ENCODE data around the gene DNMT3B. TPM values are rescaled to one million over a fixed set of nuclear protein-coding genes. Genes with fewer than 3 reads are reported as not detected.
"Not testable (repeated sequence)": the region's sequence is repeated elsewhere in the genome, so short reads cannot be mapped to it uniquely, and the experiment has no call there.

Gene DNMT3B
- total RNA-seq, 1 experiment from 2014 or later, result 3.5 TPM

- not testable (repeated sequence) for DNase-seq (ENCODE audit: low read depth, low spot score)
These were observed 3.2 kb downstream of the DNMT3B start for GRCh38 chr20:32765230-32765875.

GRCh38 chr20:32767418-32768198 is 5.4 kb downstream of the DNMT3B start:
- ATAC-seq, result no peak
- peaks cover 4% of the 10 kb centered on the region; the same call in 1 of the 2 replicates for H3K4me1 ChIP-seq (ENCODE audit: control insufficient read depth, insufficient read depth, low read length)
- H3K4me3 ChIP-seq (ENCODE audit: low read depth in 2 of 2, low read length in 2 of 2), result no peak overlapping the region
- in situ Hi-C loops (cut with HindIII; ENCODE audit: low pct_unique_long_range_greater_than_20kb, low sequenced_read_pairs) (no loop called here), intact Hi-C loops (cut with micrococcal nuclease; ENCODE audit: unreplicated experiment) (no loop called here)
- H3K27me3 ChIP-seq (ENCODE audit: control insufficient read depth, insufficient read depth, low read length), result no peaks in the 10 kb centered on the region
- no peak for DNase-seq (ENCODE audit: low read depth, low spot score)
- no TSS peak for BruUV-seq (replicated peaks)
- H3K27ac ChIP-seq (ENCODE audit: low read length), result no peak overlapping the region
- CTCF ChIA-PET, result interaction anchor here (0.7 to 1.7 kb wide), 2 partner anchors 11 kb away, joined by 7 to 12 read pairs; no protein-coding TSS in a partner anchor
- H3K36me3 ChIP-seq (ENCODE audit: control insufficient read depth, insufficient read depth, low read length), result peaks cover 2% of the 10 kb centered on the region; the same call in 1 of the 2 replicates
- no peak for TF ChIP-seq POLR2AphosphoS5 (IDR thresholded peaks at IDR 0.05; ENCODE audit: low read depth, low read length)
- TF ChIP-seq TCF7L2 (IDR thresholded peaks at IDR 0.05; ENCODE audit: low read depth, low read length), result no peak
- TF ChIP-seq CTCF (IDR thresholded peaks at IDR 0.05), result no peak
- no peak for TF ChIP-seq REST (IDR thresholded peaks at IDR 0.05; ENCODE audit: insufficient read depth in 1 of 2, low read depth in 2 of 2, low read length in 1 of 2)
- TF ChIP-seq SIN3A (IDR thresholded peaks at IDR 0.05; ENCODE audit: borderline replicate concordance, insufficient read depth, low read depth, low read length), result no peak
- POLR2A ChIA-PET, result no interaction called here
- no peaks in the 10 kb centered on the region for H3K9me3 ChIP-seq (ENCODE audit: control insufficient read depth, insufficient read depth, low read depth, low read length)

More at GRCh38 chr20:32765230-32765875, 3.2 kb downstream of the DNMT3B start:
- BruUV-seq (replicated peaks); H3K36me3 ChIP-seq (ENCODE audit: control insufficient read depth, insufficient read depth, low read length); H3K9me3 ChIP-seq (ENCODE audit: control insufficient read depth, insufficient read depth, low read depth, low read length); H3K4me1 ChIP-seq (ENCODE audit: control insufficient read depth, insufficient read depth, low read length); H3K27ac ChIP-seq (ENCODE audit: low read length); intact Hi-C loops (cut with micrococcal nuclease; ENCODE audit: unreplicated experiment); ATAC-seq; H3K4me3 ChIP-seq (ENCODE audit: low read depth in 2 of 2, low read length in 2 of 2); in situ Hi-C loops (cut with HindIII; ENCODE audit: low pct_unique_long_range_greater_than_20kb, low sequenced_read_pairs); H3K27me3 ChIP-seq (ENCODE audit: control insufficient read depth, insufficient read depth, low read length); POLR2A ChIA-PET: not testable (repeated sequence)
- CTCF ChIA-PET, result interaction anchor here (0.6 to 1.7 kb wide), 2 partner anchors 13 to 62 kb away, joined by 4 to 7 read pairs; no protein-coding TSS in a partner anchor

- Histone ChIP-seq H3K9me3 (ENCODE audit: control insufficient read depth, insufficient read depth, low read depth, low read length) (no peaks in the 10 kb centered on the region), H3K36me3 (ENCODE audit: control insufficient read depth, insufficient read depth, low read length) (no peaks in the 10 kb centered on the region), H3K27me3 (ENCODE audit: control insufficient read depth, insufficient read depth, low read length) (no peaks in the 10 kb centered on the region), H3K4me1 (ENCODE audit: control insufficient read depth, insufficient read depth, low read length) (peaks cover 6% of the 10 kb centered on the region), H3K27ac (ENCODE audit: low read length) (no peak overlapping the region), H3K4me3 (ENCODE audit: low read depth in 2 of 2, low read length in 2 of 2) (no peak overlapping the region)
- DNase-seq (ENCODE audit: low read depth, low spot score) (no peak), ATAC-seq (no peak)
- in situ Hi-C loops (cut with HindIII; ENCODE audit: low pct_unique_long_range_greater_than_20kb, low sequenced_read_pairs), result no loop called here
- intact Hi-C loops (cut with micrococcal nuclease; ENCODE audit: unreplicated experiment), result no loop called here
- TF ChIP-seq REST (IDR thresholded peaks at IDR 0.05; ENCODE audit: insufficient read depth in 1 of 2, low read depth in 2 of 2, low read length in 1 of 2) (no peak), SIN3A (IDR thresholded peaks at IDR 0.05; ENCODE audit: borderline replicate concordance, insufficient read depth, low read depth, low read length) (no peak), POLR2AphosphoS5 (IDR thresholded peaks at IDR 0.05; ENCODE audit: low read depth, low read length) (no peak), TCF7L2 (IDR thresholded peaks at IDR 0.05; ENCODE audit: low read depth, low read length) (no peak), CTCF (IDR thresholded peaks at IDR 0.05) (no peak)
- ChIA-PET POLR2A (no interaction called here), CTCF (no interaction called here)
- no TSS peak for BruUV-seq (replicated peaks)
These were observed 9.9 kb downstream of the DNMT3B start for GRCh38 chr20:32772046-32772445.
